ENCODE data around the gene OVOL1.
A peak's percentile ranks its signal among the peaks of the same experiment; 100 is the strongest.
"Not testable (repeated sequence)": the region's sequence is repeated elsewhere in the genome, so short reads cannot be mapped to it uniquely, and the experiment has no call there.

Gene OVOL1

DNA sequence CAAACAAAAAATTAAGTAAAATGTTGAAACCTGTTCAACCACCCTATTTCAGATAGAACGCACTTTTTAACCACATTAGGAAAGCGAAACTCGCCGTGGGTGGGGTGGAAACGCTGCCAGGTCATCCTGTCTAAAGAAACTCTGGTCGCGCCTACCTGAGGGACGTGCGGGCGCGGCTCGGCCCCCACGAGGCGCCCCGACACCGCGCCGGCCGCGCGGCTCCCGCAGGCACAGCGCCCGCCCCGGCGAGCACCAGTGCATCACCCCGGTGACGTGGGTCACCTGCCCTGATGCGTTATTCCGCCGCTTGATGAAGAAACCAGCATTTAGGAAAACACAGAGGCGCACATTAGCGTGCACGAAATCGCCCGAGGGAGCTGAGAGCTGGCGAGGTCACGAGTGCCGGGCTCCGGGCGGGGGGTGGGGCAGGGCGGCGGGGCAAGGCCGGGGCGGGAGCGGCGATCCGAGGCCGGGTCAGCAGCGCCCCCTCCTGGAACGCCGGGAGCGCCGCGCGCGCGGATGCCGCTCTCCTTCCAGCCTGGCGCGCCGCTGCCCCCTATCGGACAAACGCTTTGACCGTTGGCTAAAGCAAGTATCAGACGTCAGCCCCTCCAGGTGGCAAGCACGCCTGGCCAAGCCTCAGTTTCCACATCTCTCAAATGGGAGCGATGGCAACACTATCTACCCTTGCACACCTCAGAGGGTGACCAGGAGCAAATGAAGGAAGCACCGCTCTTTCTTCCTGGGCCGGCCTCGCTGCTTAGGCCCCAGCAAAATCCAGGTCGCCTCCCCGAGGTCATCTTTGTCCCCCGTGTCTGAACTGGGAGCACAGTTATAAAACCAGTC, 31.2 kb downstream of the OVOL1 start:
- DNase-seq = peak; percentile 98

GRCh38 chr11:65821107-65821506, 34.2 kb downstream of the OVOL1 start:
- DNase-seq = no peak

GRCh38 chr11:65822776-65823528, 36.1 kb downstream of the OVOL1 start:
- no peak for DNase-seq

DNA sequence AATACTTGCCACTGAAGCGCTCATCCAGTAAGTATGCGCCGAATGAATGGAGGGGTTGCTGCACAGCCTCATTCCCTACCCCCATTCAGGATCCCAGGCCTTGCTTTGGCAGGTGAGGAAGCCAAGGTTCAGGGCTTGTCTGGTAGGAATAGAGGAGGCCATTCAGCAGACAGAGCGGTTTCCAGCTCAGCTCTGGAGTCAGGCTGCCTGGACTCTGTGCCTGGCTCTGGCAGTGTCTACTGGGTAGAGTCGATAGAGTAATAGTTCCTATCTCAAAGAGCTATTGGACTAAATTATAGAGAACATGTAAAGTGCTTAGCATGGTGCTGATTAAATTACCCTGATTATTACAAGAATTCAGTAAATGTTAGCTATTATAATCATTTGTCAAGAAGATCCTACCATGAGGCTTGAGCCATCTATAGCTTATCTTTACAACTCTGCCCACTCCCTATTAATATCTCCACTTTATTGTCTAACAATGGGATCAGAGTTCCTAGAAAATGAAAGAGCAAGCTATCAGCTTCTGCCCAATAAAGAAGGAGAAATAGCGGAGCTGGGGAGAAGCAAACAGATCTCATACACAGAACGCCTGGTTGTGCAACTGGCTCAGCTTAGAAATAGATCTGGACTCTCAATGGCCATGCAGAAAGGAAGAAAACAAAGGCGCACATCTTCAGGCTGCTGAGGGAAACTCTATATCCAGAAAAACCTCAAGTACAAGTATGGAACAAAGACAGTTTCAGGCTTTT, 40.3 kb downstream of the OVOL1 start:
- no peak for DNase-seq

DNA sequence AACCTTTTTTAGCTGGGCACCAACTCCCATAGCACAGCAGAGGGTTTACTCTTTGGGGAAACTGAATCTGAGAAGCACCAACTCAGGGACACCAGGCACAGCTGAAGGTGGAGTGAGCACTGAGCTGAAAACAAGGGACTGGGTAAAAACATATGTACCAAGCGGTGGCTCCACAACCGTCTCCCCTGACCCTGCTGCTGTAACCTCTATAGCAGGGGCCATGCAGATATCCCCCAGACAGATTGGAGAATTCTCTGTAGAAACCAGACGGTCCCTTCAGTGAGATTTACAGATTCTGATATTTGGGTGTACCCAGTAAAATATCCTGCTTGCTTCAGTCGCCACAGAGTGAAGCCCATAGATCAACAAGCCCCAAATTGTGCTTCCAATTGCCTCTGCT, 42.6 kb downstream of the OVOL1 start:
- DNase-seq = no peak

DNA sequence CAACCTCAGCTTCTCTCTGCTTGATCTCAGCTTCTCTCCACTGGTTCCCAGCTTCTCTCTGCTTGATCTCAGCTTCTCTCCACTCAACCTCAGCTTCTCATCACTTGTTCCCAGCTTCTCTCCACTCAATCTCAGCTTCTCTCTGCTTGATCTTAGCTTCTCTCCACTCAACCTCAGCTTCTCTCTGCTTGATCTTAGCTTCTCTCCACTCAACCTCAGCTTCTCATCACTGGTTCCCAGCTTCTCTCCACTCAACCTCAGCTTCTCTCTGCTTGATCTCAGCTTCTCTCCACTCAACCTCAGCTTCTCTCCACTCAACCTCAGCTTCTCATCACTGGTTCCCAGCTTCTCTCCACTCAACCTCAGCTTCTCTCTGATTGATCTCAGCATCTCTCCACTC, 45.4 kb downstream of the OVOL1 start:
- not testable (repeated sequence) for DNase-seq

- peak; percentile 98 for DNase-seq
These were observed 46.6 kb downstream of the OVOL1 start, which contains the start of gene SNX32 for GRCh38 chr11:65833297-65834030. Gene SNX32 (plus strand): TSS chr11:65833963. CDS start chr11:65834066, 103 bp downstream.

- DNase-seq = no peak
These were observed 47.3 kb downstream of the OVOL1 start for GRCh38 chr11:65834202-65834601.

- DNase-seq = no peak
These were observed 55.3 kb downstream of the OVOL1 start for GRCh38 chr11:65842144-65842543.

- no peak for DNase-seq
These were observed 56.9 kb downstream of the OVOL1 start for GRCh38 chr11:65843811-65844210.

DNA sequence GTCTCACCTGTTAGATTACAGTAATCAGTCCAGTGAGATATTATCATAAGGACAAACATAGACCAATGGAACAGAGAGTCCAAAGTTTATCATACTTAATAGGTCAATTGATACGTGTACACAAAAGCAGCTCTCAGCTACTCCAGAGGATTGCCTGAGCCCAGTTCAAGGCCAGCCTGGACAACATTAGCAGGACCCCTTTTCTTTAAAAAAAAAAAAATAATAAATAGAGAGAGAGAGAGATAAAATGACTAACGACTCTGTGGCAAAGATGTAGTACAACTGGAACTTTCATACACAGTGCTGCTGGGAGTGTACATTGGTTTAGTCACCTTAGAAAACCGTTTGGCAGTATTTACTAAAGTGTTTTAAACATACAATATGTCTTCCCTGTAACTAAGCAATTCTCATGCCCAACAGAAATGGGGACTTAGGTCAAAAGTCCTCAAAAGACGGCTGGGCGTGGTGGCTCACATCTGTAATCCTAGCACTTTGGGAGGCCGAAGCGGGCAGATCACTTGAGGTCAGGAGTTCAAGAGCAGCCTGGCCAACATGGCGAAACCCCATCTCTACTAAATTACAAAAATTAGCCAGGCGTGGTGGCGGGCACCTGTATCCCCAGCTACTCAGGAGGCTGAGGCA, 57.5 kb downstream of the OVOL1 start:
- no peak for DNase-seq
